ENCODE measurements around the gene PKD1L1.

- TF ChIP-seq, protein P1, sequence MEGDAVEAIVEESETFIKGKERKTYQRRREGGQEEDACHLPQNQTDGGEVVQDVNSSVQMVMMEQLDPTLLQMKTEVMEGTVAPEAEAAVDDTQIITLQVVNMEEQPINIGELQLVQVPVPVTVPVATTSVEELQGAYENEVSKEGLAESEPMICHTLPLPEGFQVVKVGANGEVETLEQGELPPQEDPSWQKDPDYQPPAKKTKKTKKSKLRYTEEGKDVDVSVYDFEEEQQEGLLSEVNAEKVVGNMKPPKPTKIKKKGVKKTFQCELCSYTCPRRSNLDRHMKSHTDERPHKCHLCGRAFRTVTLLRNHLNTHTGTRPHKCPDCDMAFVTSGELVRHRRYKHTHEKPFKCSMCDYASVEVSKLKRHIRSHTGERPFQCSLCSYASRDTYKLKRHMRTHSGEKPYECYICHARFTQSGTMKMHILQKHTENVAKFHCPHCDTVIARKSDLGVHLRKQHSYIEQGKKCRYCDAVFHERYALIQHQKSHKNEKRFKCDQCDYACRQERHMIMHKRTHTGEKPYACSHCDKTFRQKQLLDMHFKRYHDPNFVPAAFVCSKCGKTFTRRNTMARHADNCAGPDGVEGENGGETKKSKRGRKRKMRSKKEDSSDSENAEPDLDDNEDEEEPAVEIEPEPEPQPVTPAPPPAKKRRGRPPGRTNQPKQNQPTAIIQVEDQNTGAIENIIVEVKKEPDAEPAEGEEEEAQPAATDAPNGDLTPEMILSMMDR (IDR thresholded peaks at IDR 0.05), result no peak
- no peak for TF ChIP-seq POLR2A (IDR thresholded peaks at IDR 0.05)
- no peak for TF ChIP-seq EP300 (IDR thresholded peaks at IDR 0.05)
Measured at GRCh38 chr7:47914717-47915615, 33.3 kb downstream of the PKD1L1 start.
